ENCODE data around the gene JAM3. TPM values are rescaled to one million over a fixed set of nuclear protein-coding genes. Genes with fewer than 3 reads are reported as not detected.

JAM3 gene
- total RNA-seq, 1 experiment from 2014 or later: 2.4 TPM

GRCh38 chr11:134062265-134063123, 6.4 kb upstream of the JAM3 start:
- Histone ChIP-seq H3K27ac (no peak overlapping the region), H3K36me3 (no peaks in the 10 kb centered on the region), H3K9me3 (replicated peaks) (no peaks in the 10 kb centered on the region), H3K27me3 (replicated peaks) (no peaks in the 10 kb centered on the region), H3K4me1 (replicated peaks) (no peaks in the 10 kb centered on the region), H3K4me3 (no peak overlapping the region)
- no peak for DNase-seq (ENCODE audit: low read depth in 1 of 2, low spot score in 2 of 2)

GRCh38 chr11:134063124-134063495, 5.8 kb upstream of the JAM3 start:
- no peaks in the 10 kb centered on the region for H3K9me3 ChIP-seq (replicated peaks)
- DNase-seq (ENCODE audit: low read depth in 1 of 2, low spot score in 2 of 2): no peak
- H3K4me1 ChIP-seq (replicated peaks): no peaks in the 10 kb centered on the region
- no peak overlapping the region for H3K27ac ChIP-seq
- H3K36me3 ChIP-seq: no peaks in the 10 kb centered on the region
- H3K4me3 ChIP-seq: no peak overlapping the region
- no peaks in the 10 kb centered on the region for H3K27me3 ChIP-seq (replicated peaks)

- H3K36me3 ChIP-seq: no peaks in the 10 kb centered on the region
- 0 out of 2 replicates have a peak, but pooled peaks cover 2% of the 10 kb centered on the region for H3K4me1 ChIP-seq (replicated peaks)
- H3K4me3 ChIP-seq: no peak overlapping the region
- H3K9me3 ChIP-seq (replicated peaks): no peaks in the 10 kb centered on the region
- H3K27me3 ChIP-seq (replicated peaks): peaks cover 9% of the 10 kb centered on the region
- no peak overlapping the region for H3K27ac ChIP-seq
- no peak for DNase-seq (ENCODE audit: low read depth in 1 of 2, low spot score in 2 of 2)
These were observed 4.7 kb upstream of the JAM3 start for GRCh38 chr11:134063991-134064747.

GRCh38 chr11:134065381-134065780, 3.5 kb upstream of the JAM3 start:
- Histone ChIP-seq H3K27me3 (replicated peaks) (peaks cover 13% of the 10 kb centered on the region), H3K36me3 (no peaks in the 10 kb centered on the region), H3K4me1 (replicated peaks) (0 out of 2 replicates have a peak, but pooled peaks cover 2% of the 10 kb centered on the region), H3K27ac (no peak overlapping the region), H3K4me3 (no peak overlapping the region), H3K9me3 (replicated peaks) (no peaks in the 10 kb centered on the region)
- DNase-seq (ENCODE audit: low read depth in 1 of 2, low spot score in 2 of 2): no peak

GRCh38 chr11:134066943-134067885, 1.7 kb upstream of the JAM3 start:
- H3K27ac ChIP-seq: no peak overlapping the region
- no peaks in the 10 kb centered on the region for H3K36me3 ChIP-seq
- peaks cover 13% of the 10 kb centered on the region for H3K27me3 ChIP-seq (replicated peaks)
- DNase-seq (ENCODE audit: low read depth in 1 of 2, low spot score in 2 of 2): no peak
- no peak overlapping the region for H3K4me3 ChIP-seq
- no peaks in the 10 kb centered on the region for H3K9me3 ChIP-seq (replicated peaks)
- 0 out of 2 replicates have a peak, but pooled peaks cover 2% of the 10 kb centered on the region for H3K4me1 ChIP-seq (replicated peaks)

GRCh38 chr11:134069426-134070341, 812 bp downstream of the JAM3 start:
- peak in 1 of 2 experiments; percentile 4 for DNase-seq (ENCODE audit: low read depth in 1 of 2, low spot score in 2 of 2)
- Histone ChIP-seq H3K9me3 (replicated peaks) (no peaks in the 10 kb centered on the region), H3K36me3 (no peaks in the 10 kb centered on the region), H3K4me1 (replicated peaks) (0 out of 2 replicates have a peak, but pooled peaks cover 2% of the 10 kb centered on the region), H3K4me3 (peak overlapping the region; percentile 36), H3K27me3 (replicated peaks) (peaks cover 13% of the 10 kb centered on the region), H3K27ac (no peak overlapping the region)

- no peak for DNase-seq (ENCODE audit: low read depth in 1 of 2, low spot score in 2 of 2)
- Histone ChIP-seq H3K36me3 (no peaks in the 10 kb centered on the region), H3K4me3 (no peak overlapping the region), H3K27me3 (replicated peaks) (peaks cover 13% of the 10 kb centered on the region), H3K4me1 (replicated peaks) (0 out of 2 replicates have a peak, but pooled peaks cover 2% of the 10 kb centered on the region), H3K9me3 (replicated peaks) (no peaks in the 10 kb centered on the region), H3K27ac (no peak overlapping the region)
These were observed 1.5 kb downstream of the JAM3 start for GRCh38 chr11:134070342-134070845.

GRCh38 chr11:134071306-134071705, 2.4 kb downstream of the JAM3 start:
- no peak overlapping the region for H3K27ac ChIP-seq
- H3K4me1 ChIP-seq (replicated peaks): 0 out of 2 replicates have a peak, but pooled peaks cover 2% of the 10 kb centered on the region
- H3K27me3 ChIP-seq (replicated peaks): peaks cover 13% of the 10 kb centered on the region
- DNase-seq (ENCODE audit: low read depth in 1 of 2, low spot score in 2 of 2): no peak
- H3K9me3 ChIP-seq (replicated peaks): no peaks in the 10 kb centered on the region
- H3K36me3 ChIP-seq: no peaks in the 10 kb centered on the region
- no peak overlapping the region for H3K4me3 ChIP-seq

- Histone ChIP-seq H3K4me3 (no peak overlapping the region), H3K27ac (no peak overlapping the region), H3K9me3 (replicated peaks) (no peaks in the 10 kb centered on the region), H3K4me1 (replicated peaks) (0 out of 2 replicates have a peak, but pooled peaks cover 2% of the 10 kb centered on the region), H3K36me3 (no peaks in the 10 kb centered on the region), H3K27me3 (replicated peaks) (peaks cover 13% of the 10 kb centered on the region)
- DNase-seq (ENCODE audit: low read depth in 1 of 2, low spot score in 2 of 2): no peak
These were observed 3.0 kb downstream of the JAM3 start for GRCh38 chr11:134071766-134072402.

- Histone ChIP-seq H3K27ac (no peak overlapping the region), H3K4me1 (replicated peaks) (0 out of 2 replicates have a peak, but pooled peaks cover 2% of the 10 kb centered on the region)
These were observed 4.0 kb downstream of the JAM3 start for GRCh38 chr11:134072844-134073243.

GRCh38 chr11:134074346-134074745, 5.5 kb downstream of the JAM3 start:
- Histone ChIP-seq H3K36me3 (no peaks in the 10 kb centered on the region), H3K4me3 (no peak overlapping the region), H3K27ac (no peak overlapping the region), H3K4me1 (replicated peaks) (no peaks in the 10 kb centered on the region), H3K9me3 (replicated peaks) (no peaks in the 10 kb centered on the region), H3K27me3 (replicated peaks) (0 out of 2 replicates have a peak, but pooled peaks cover 3% of the 10 kb centered on the region)
- DNase-seq (ENCODE audit: low read depth in 1 of 2, low spot score in 2 of 2): no peak

More at GRCh38 chr11:134072844-134073243, 4.0 kb downstream of the JAM3 start:
- no peak for DNase-seq (ENCODE audit: low read depth in 1 of 2, low spot score in 2 of 2)
- Histone ChIP-seq H3K27me3 (replicated peaks) (peaks cover 13% of the 10 kb centered on the region), H3K4me3 (no peak overlapping the region), H3K36me3 (no peaks in the 10 kb centered on the region), H3K9me3 (replicated peaks) (no peaks in the 10 kb centered on the region)

- no peak for DNase-seq (ENCODE audit: low read depth in 1 of 2, low spot score in 2 of 2)
- Histone ChIP-seq H3K36me3 (no peaks in the 10 kb centered on the region), H3K4me1 (replicated peaks) (no peaks in the 10 kb centered on the region), H3K27ac (no peak overlapping the region), H3K9me3 (replicated peaks) (no peaks in the 10 kb centered on the region), H3K27me3 (replicated peaks) (0 out of 2 replicates have a peak, but pooled peaks cover 3% of the 10 kb centered on the region), H3K4me3 (no peak overlapping the region)
These were observed 5.9 kb downstream of the JAM3 start for GRCh38 chr11:134074766-134075165.

All from SJSA1 (cell line).